GM06990 (cell line): ENCODE results near the gene ZNF580.
A peak's percentile ranks its signal among the peaks of the same experiment; 100 is the strongest.

Source experiments
- DNase-seq: peaks from one replicate; pipeline ENCODE4 v3.0.0-alpha.2; 2011; ENCODE audit not compliant: insufficient read length; ENCODE audit errors: extremely low read depth
- H3K27me3 ChIP-seq: replicated peaks from 2 replicates; pipeline ENCODE4 v1.6.0; 2011; ENCODE audit warnings: low read length; ENCODE audit not compliant: control insufficient read depth, insufficient read depth
- H3K36me3 ChIP-seq: 2 replicates; pipeline ENCODE4 v1.5.1; 2011; ENCODE audit warnings: low read length; ENCODE audit not compliant: control insufficient read depth, insufficient read depth
- H3K4me3 ChIP-seq: replicated peaks from 2 replicates; pipeline ENCODE4 v1.5.1; 2011; ENCODE audit warnings: low read depth, mild to moderate bottlenecking, control low read depth, low read length
- TF ChIP-seq, protein P1 (sequence below): IDR thresholded peaks from 2 replicates; pipeline ENCODE4 v1.5.1; 2011; ENCODE audit warnings: low read length, control low read depth, mild to moderate bottlenecking, inconsistent platforms; ENCODE audit not compliant: insufficient read depth, poor library complexity, severe bottlenecking

ZNF580 gene

GRCh38 chr19:55603581-55604292, 37.1 kb upstream of the ZNF580 start:
- no peak for DNase-seq
- H3K27me3 ChIP-seq: no peaks in the 10 kb centered on the region
- no peak overlapping the region for H3K4me3 ChIP-seq
- H3K36me3 ChIP-seq: peaks cover 5% of the 10 kb centered on the region
- TF ChIP-seq, protein P1, sequence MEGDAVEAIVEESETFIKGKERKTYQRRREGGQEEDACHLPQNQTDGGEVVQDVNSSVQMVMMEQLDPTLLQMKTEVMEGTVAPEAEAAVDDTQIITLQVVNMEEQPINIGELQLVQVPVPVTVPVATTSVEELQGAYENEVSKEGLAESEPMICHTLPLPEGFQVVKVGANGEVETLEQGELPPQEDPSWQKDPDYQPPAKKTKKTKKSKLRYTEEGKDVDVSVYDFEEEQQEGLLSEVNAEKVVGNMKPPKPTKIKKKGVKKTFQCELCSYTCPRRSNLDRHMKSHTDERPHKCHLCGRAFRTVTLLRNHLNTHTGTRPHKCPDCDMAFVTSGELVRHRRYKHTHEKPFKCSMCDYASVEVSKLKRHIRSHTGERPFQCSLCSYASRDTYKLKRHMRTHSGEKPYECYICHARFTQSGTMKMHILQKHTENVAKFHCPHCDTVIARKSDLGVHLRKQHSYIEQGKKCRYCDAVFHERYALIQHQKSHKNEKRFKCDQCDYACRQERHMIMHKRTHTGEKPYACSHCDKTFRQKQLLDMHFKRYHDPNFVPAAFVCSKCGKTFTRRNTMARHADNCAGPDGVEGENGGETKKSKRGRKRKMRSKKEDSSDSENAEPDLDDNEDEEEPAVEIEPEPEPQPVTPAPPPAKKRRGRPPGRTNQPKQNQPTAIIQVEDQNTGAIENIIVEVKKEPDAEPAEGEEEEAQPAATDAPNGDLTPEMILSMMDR: no peak

- peak; percentile 98 for DNase-seq
- Histone ChIP-seq H3K27me3 (no peaks in the 10 kb centered on the region), H3K4me3 (peak overlapping the region; percentile 90), H3K36me3 (peaks cover 7% of the 10 kb centered on the region)
- TF ChIP-seq, protein P1: no peak
These were observed 35.6 kb upstream of the ZNF580 start for GRCh38 chr19:55605207-55605636.

DNA sequence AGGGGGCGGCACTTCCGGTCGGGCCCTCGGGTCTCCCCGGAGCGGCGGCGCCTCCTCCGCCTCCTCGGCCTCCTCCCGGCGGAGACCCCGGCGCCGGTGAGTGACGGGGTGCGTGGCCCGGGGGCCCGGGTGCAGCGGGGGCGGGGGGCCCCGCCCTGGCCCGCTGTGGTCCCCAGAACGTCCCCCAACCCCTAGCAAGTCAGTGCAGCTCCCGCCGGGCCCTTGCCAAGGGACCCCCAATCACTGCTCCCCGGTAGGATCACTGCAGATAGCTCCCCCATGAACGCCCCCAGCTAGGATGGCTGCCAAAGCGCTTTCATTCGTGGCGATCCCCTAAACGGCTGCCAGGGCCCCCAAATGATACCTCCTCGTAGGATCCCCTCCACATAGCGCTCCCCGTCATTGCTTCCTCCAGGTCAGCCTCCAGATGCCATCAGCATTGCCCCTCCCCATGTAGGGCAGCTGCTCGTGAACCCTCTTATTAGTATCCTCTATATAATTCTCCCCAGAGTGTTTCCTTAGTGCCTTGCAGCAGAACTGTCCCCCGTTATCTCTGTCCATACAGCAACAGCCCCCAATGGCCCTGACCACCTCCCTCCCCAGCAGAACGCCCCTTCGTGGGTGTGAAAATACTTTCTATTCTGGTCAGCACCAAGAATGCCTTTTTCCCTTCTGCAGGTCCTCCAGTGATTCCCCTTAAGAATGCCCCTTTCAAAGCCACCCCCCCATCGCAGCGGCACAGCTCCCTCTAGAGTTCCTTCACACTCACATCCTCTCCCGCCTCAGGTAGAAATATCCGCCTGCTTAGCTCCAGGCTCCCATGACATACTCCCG, 34.9 kb upstream of the ZNF580 start, which contains the start of gene ZNF865:
Gene ZNF865, plus strand, starts transcription at position 11 of the 834 bp plus-strand sequence. CDS start 7,972 bp downstream, outside the sequence.
- H3K36me3 ChIP-seq: peaks cover 7% of the 10 kb centered on the region
- H3K27me3 ChIP-seq: no peaks in the 10 kb centered on the region
- TF ChIP-seq, protein P1: peak; percentile 84
- H3K4me3 ChIP-seq: peak within 1 kb of the TSS; percentile 90
- DNase-seq: peak; percentile 70

DNA sequence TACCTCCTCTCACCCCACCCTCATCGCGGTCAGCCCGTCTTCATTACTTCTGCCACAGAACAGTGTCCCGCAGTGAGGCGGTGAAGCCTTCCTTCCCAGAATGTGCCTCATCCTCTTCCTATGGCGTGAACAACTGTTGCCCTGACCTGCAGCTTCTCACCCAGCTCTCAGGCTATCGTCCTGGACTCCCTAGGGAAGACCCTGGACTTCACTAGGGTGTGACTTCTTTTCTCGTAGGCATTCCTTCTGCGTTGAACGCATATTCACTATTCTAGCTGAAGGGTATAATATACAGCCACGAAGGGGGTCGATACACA, 34.4 kb upstream of the ZNF580 start:
- no peaks in the 10 kb centered on the region for H3K27me3 ChIP-seq
- peak overlapping the region; percentile 90 for H3K4me3 ChIP-seq
- TF ChIP-seq, protein P1: no peak
- DNase-seq: no peak
- peaks cover 7% of the 10 kb centered on the region for H3K36me3 ChIP-seq

GRCh38 chr19:55606817-55607216, 34.0 kb upstream of the ZNF580 start:
- peak overlapping the region; percentile 90 for H3K4me3 ChIP-seq
- TF ChIP-seq, protein P1: no peak
- no peak for DNase-seq
- no peaks in the 10 kb centered on the region for H3K27me3 ChIP-seq
- peaks cover 7% of the 10 kb centered on the region for H3K36me3 ChIP-seq
